Activated gamma-delta T cell treated with anti-CD3 and anti-CD28 coated beads, Interleukin-2, amount 50 U/mL, for 16 hours (primary cell): ENCODE data around the gene NRDE2.
"Not testable (repeated sequence)": the region's sequence is repeated elsewhere in the genome, so short reads cannot be mapped to it uniquely, and the experiment has no call there.

Source experiments
- DNase-seq: peaks from one replicate; pipeline ENCODE4 v3.0.0-alpha.2; 2020; ENCODE audit warnings: low read depth

NRDE2 gene

DNA sequence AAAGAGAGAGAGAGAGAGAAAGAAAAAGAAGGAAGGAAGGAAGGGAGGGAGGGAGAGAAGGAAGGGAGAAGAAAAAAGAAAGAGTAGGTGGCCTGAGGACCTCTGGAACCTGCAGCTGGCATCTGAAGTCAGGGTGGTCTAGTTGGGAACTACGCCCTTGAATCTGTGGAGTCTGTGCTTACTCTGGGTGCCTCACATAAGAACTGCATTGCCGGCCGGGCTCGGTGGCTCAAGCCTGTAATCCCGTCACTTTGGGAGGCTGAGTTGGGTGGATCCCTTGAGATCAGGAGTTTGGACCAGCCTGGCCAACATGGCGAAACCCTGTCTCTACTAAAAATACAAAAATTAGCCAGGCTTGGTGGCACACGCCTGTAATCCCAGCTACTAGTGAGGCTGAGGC is 10.0 kb upstream of the NRDE2 start:
- DNase-seq, result no peak

- not testable (repeated sequence) for DNase-seq
Measured at GRCh38 chr14:90341232-90341631, 9.5 kb upstream of the NRDE2 start.

DNA sequence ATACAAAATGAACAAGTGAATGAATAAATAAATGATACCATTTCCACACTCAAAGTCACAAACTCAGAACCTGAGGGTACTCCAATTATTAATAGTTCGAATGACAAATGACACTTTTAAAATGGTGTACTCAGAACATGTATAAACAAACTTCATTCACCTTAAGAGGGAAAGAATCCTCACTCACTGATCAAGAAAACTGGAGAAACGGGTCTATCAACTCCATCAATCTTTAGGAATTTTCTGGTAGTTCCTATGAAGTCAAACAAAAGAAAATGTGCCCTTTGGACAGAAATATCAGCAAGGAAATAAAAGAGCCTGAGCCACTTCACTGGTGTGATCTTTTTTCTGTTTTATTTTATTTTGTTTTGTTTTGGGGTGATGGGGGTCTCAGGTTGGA is 5.2 kb upstream of the NRDE2 start:
- no peak for DNase-seq

DNA sequence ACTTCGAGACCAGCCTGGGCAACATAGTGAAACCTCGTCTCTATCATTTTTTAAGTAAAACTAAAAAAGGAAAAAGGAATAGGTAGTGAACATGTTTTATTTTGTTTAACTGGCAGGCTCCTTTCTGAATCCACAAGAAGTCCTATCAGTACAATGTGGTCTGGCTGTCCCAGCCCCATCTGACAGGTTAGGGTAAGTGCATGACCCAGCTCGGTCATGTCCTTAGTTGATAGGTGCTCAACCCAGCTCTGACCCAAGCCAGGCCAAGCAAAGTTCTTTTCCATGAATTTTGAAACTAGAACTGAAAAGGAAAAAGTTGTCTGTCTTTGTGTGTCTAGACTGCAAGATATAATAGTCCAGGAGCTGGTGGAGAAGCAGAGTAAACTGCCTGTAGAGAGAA is 4.7 kb upstream of the NRDE2 start:
- DNase-seq, result no peak

DNA sequence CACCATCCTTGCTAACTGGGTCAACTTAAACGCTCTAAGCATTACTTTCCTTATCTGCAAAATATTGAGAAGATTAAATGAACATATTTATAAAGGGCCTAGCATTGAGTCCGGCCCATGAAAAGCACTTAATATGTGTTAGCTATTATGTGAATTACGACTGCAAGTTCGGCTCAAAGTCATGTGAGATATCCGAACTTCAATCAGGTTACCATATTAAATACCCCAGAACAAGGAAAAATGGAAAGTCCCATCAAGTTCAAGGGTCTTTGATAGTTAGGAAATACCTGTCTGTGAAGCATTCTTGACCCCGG is 487 bp upstream of the NRDE2 start:
- no peak for DNase-seq

DNA sequence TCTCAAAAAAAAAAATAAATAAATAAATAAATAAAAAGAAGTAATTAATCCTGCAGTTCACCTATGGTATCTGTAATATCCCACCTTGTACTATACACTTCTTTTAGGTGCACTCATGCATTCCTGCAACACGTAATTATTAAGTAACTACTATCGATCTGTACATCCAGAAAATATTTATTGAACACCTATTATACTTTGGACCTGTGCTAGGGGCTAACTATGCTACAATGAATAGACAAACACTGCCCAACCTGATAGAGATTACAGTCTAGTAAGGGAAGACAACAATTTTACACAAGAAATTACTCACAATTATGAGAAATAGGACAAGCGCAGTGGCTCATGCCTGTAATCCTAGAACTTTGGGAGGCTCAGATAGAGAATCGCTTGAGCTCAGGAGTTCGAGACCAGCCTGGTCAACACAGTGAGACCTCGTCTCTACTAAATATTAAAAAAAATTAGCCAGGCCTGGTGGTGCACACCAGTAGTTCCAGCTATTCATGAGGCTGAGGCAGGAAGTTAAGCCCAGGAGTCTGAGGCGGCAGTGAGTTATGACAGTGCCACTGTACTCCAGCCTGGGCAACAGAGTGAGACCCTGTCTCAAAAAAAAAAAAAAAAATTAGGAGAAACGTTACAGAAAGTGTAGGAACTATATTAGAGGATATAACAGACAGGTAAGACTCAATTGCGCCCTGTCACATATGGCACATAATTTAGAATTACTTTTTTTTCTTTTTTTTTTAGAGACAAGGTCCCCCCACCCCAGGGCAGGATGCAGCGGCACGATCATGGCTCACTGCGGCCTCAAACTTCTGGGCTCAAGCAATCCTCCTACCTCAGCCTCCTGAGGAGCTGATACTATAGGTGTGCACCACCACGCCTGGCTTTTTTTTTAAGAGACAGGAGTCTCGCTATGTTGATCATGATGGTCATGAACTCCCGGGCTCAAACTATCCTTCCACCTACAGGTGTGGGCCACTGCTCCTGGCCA is 1.2 kb downstream of the NRDE2 start:
- DNase-seq, result no peak

DNA sequence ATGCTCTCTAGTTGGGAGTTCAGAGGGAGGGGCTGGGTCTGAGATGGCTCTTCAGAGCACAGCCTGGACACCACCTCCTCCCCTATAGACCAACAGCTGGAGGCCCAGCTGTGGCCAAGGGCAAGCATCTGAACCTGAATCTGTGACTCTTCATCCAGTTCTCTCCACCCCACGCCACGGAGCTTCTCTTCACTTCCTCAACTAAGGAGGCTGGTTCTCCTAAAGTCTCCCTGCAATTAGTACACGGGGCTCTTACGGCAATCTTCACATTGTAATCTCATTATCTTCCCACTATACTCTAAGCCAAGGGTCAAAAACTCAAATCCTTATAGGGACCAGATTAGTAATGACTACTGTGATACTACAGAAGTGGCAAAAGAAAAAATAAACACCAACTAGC is 9.8 kb downstream of the NRDE2 start:
- no peak for DNase-seq

DNA sequence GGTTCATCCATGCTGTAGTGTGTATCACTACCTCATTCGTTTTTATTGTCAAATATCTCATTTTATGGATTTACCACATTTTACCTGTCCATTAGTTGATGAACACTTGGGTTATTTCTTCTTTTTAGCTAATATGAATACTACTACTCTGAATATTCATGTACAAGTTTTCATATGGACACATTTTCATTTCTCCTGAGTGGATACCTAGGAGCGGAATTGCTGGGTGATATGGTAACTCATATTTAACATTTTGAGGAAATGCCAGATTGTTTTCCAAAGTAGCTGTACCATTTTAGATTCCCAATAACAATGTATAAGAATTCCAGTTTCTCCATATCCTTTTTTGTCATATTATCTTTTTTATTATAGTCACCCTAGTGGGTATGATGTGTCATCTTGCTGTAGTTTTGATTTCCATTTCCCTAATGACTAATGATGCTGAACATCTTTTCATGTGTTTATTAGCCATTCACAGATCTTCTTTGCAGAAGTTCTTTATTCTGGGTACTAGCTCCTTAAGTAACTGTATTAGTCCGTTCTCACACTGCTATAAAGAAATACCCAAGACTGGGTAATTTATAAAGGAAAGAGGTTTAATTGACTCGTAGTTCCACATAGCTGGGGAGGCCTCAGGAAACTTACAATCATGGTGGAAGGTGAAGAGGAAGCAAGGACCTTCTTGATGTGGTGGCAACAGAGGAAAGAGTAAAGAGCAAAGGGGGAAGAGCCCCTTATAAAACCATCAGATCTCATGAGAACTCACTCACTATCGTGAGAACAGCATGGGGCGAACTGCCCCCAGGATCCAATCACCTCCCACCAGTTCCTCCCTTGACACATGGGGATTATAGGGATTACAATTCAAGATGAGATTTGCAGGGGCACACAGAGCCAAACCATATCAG is 11.9 kb downstream of the NRDE2 start:
- DNase-seq, result no peak

- no peak for DNase-seq
Measured at GRCh38 chr14:90319173-90319572, 12.6 kb downstream of the NRDE2 start.

- no peak for DNase-seq
Measured at GRCh38 chr14:90318016-90318415, 13.7 kb downstream of the NRDE2 start.

DNA sequence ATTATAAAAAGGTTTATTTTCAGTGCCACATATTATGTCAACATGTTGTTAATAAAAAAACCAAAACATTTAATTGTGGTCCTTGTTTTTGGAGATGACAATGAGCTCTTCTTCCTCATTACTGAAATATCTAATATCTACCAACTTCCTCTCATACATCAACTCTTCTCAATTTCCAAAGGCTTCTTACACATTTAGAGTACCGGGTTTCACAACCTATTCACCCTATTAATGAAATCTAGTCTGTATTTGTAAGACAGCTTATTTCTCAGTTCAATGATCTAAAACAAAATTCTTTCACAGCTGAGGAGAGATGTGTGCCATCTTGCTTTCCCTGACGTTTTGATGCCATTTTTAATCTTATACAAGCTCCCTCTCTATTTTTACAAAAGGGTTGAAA is 14.5 kb downstream of the NRDE2 start:
- DNase-seq, result no peak

GRCh38 chr14:90308561-90308960 is 23.2 kb downstream of the NRDE2 start:
- DNase-seq, result no peak

- no peak for DNase-seq
Measured at GRCh38 chr14:90305176-90305601, 26.6 kb downstream of the NRDE2 start.

- DNase-seq, result no peak
Measured at GRCh38 chr14:90304502-90304901, 27.2 kb downstream of the NRDE2 start.

- DNase-seq, result no peak
Measured at GRCh38 chr14:90303473-90303872, 28.3 kb downstream of the NRDE2 start.

- no peak for DNase-seq
Measured at GRCh38 chr14:90302529-90303303, 29.0 kb downstream of the NRDE2 start.

DNA sequence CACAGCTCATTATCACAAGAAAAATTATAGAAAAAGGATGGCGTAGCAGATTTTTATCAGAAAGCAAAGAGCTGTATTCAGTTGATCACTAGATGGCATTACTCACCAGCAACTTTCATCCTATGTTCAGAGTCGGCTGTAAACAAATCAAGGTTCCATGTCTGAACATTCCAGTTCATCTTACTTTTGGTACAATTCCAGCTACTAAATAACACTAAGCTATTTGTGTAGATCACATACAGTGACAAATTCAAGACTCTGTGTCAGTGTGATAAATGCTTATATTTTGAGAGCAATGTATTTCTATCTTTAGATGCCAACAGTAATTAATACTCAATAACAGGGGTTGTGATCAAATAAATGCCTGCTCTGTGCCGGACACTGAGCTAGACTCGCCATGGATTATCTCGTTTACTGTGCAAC is 30.1 kb downstream of the NRDE2 start:
- DNase-seq, result no peak

GRCh38 chr14:90301122-90301521 is 30.6 kb downstream of the NRDE2 start:
- no peak for DNase-seq

- DNase-seq, result no peak
Measured at GRCh38 chr14:90300611-90301047, 31.1 kb downstream of the NRDE2 start.

DNA sequence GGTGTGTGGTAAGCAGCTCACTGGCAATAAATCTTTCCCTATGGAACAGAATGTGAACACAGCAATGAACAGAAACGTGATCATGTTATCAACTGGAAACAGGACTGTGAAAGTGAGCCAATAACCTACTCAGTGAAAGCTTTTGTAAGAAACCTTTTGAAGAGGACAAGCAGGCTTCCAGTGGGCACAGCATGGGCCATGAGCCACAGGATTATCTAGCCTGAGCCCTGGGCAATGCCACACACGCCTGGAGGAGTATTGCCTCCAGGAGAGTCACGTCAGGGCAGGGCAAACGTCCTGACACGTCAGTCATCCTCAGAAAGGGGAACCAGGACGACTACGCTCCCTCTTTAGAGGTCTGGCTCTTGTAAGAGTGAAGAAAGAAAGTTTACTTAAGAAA is 32.3 kb downstream of the NRDE2 start:
- DNase-seq, result no peak

- DNase-seq, result no peak
Measured at GRCh38 chr14:90297876-90298629, 33.7 kb downstream of the NRDE2 start.
